Kidney epithelial cell (primary cell): Measurements from ENCODE around the gene PEAK3. TPM values are rescaled to one million over a fixed set of nuclear protein-coding genes. Genes with fewer than 3 reads are reported as not detected.

Experiments used
- DNase-seq: peaks from one replicate; pipeline ENCODE4 v3.0.0-alpha.2; 2010; ENCODE audit warnings: low read depth
- H3K27me3 ChIP-seq: 2 replicates; pipeline ENCODE4 v1.6.0; 2011; ENCODE audit warnings: low read length; ENCODE audit not compliant: control insufficient read depth, insufficient read depth
- H3K36me3 ChIP-seq: 2 replicates; pipeline ENCODE4 v1.5.1; 2011; ENCODE audit warnings: low read length; ENCODE audit not compliant: control insufficient read depth, insufficient read depth
- H3K4me3 ChIP-seq: 2 replicates; pipeline ENCODE4 v1.5.1; 2011; ENCODE audit warnings: low read depth, mild to moderate bottlenecking, control low read depth, low read length
- CTCF ChIP-seq: IDR thresholded peaks from 2 replicates; pipeline ENCODE4 v1.5.1; 2011; ENCODE audit warnings: mild to moderate bottlenecking, moderate library complexity, low read length, control low read depth, inconsistent platforms; ENCODE audit not compliant: insufficient read depth, poor library complexity, severe bottlenecking
- total RNA-seq: library from RNA; depleted of rRNA; stranded (reverse); fragments of >200 nt; gene quantifications from 2 replicates; pipeline ENCODE4 v1.2.3, GENCODE V29; 2015

Gene PEAK3
- total RNA-seq, 1 donor from 2014 or later = not detected

GRCh38 chr19:2227415-2228156 lies 54.4 kb downstream of the PEAK3 start:
- DNase-seq = no peak
- TF ChIP-seq CTCF = no peak
- peaks cover 1% of the 10 kb centered on the region for H3K36me3 ChIP-seq

GRCh38 chr19:2226840-2227360 lies 55.1 kb downstream of the PEAK3 start:
- DNase-seq = no peak
- TF ChIP-seq CTCF = no peak
- H3K27me3 ChIP-seq = no peaks in the 10 kb centered on the region
- H3K36me3 ChIP-seq = peaks cover 1% of the 10 kb centered on the region
- H3K4me3 ChIP-seq = no peak overlapping the region

More at GRCh38 chr19:2227415-2228156, 54.4 kb downstream of the PEAK3 start:
- H3K27me3 ChIP-seq = no peaks in the 10 kb centered on the region
- no peak overlapping the region for H3K4me3 ChIP-seq

GRCh38 chr19:2226051-2226839 lies 55.7 kb downstream of the PEAK3 start:
- Histone ChIP-seq H3K36me3 (peaks cover 1% of the 10 kb centered on the region), H3K27me3 (no peaks in the 10 kb centered on the region), H3K4me3 (no peak overlapping the region)
- DNase-seq = no peak
- no peak for TF ChIP-seq CTCF

GRCh38 chr19:2225415-2226050 lies 56.4 kb downstream of the PEAK3 start:
- no peak for DNase-seq
- TF ChIP-seq CTCF = no peak

GRCh38 chr19:2224754-2225349 lies 57.1 kb downstream of the PEAK3 start:
- Histone ChIP-seq H3K4me3 (no peak overlapping the region), H3K27me3 (no peaks in the 10 kb centered on the region), H3K36me3 (no peaks in the 10 kb centered on the region)
- no peak for TF ChIP-seq CTCF
- no peak for DNase-seq

More at GRCh38 chr19:2225415-2226050, 56.4 kb downstream of the PEAK3 start:
- Histone ChIP-seq H3K27me3 (no peaks in the 10 kb centered on the region), H3K4me3 (no peak overlapping the region), H3K36me3 (no peaks in the 10 kb centered on the region)

Other genes starting within 250 kb of the PEAK3 start
- 253 and 315 TPM in 2 replicates for gene MKNK2, start 230.9 kb downstream of the PEAK3 start, total RNA-seq
- 40.3 and 62.0 TPM in 2 replicates for gene MOB3A, start 185.8 kb downstream of the PEAK3 start, total RNA-seq
- gene IZUMO4, start 185.3 kb downstream of the PEAK3 start, total RNA-seq = 1.6 and 3.8 TPM in 2 replicates
- gene AP3D1, start 130.6 kb downstream of the PEAK3 start, total RNA-seq = 178 and 194 TPM in 2 replicates
- gene DOT1L, start 118.2 kb downstream of the PEAK3 start, total RNA-seq = 12.0 and 15.7 TPM in 2 replicates
- gene PLEKHJ1, start 45.8 kb downstream of the PEAK3 start, total RNA-seq = 104 TPM in 2 replicates
- 72.4 and 75.4 TPM in 2 replicates for gene SF3A2, start 45.4 kb downstream of the PEAK3 start, total RNA-seq
- gene AMH, start 32.9 kb downstream of the PEAK3 start, total RNA-seq = 0.89 TPM in 1 of 2 replicates, not detected in the other
- 2.2 and 2.5 TPM in 2 replicates for gene JSRP1, start 25.8 kb downstream of the PEAK3 start, total RNA-seq
- gene LINGO3, start 26.0 kb upstream of the PEAK3 start, total RNA-seq = not detected in 2 replicates
- gene LSM7, start 46.4 kb upstream of the PEAK3 start, total RNA-seq = 140 and 144 TPM in 2 replicates
- gene SPPL2B, start 46.5 kb upstream of the PEAK3 start, total RNA-seq = 36.1 and 39.0 TPM in 2 replicates
- gene TMPRSS9, start 78.1 kb upstream of the PEAK3 start, total RNA-seq = not detected in 2 replicates
- gene TIMM13, start 145.4 kb upstream of the PEAK3 start, total RNA-seq = 70.1 and 73.9 TPM in 2 replicates
- 72.9 and 73.4 TPM in 2 replicates for gene LMNB2, start 174.8 kb upstream of the PEAK3 start, total RNA-seq
- 99.6 and 106 TPM in 2 replicates for gene GADD45B, start 194.0 kb upstream of the PEAK3 start, total RNA-seq